Trophoblast cell (in vitro differentiated cells and primary cell): ENCODE data around the gene SPSB2.

ENCODE experiments used
- DNase-seq, 2 donors: peaks; one replicate each; pipeline ENCODE4 v3.0.0-alpha.2; 2016
- H2AFZ ChIP-seq: 2 replicates; pipeline ENCODE4 v1.6.1; 2013; ENCODE audit warnings: low read length, moderate library complexity, mild to moderate bottlenecking; ENCODE audit not compliant: insufficient read depth, poor library complexity
- H2AK5ac ChIP-seq: 2 replicates; pipeline ENCODE4 v1.6.1; 2013; ENCODE audit warnings: mild to moderate bottlenecking, low read length
- H2BK120ac ChIP-seq: 2 replicates; pipeline ENCODE4 v1.6.1; 2013; ENCODE audit warnings: low read length, mild to moderate bottlenecking, moderate library complexity; ENCODE audit not compliant: insufficient read depth, poor library complexity
- H2BK12ac ChIP-seq: 2 replicates; pipeline ENCODE4 v1.6.1; 2013; ENCODE audit warnings: mild to moderate bottlenecking, low read length, moderate library complexity
- H2BK5ac ChIP-seq: 2 replicates; pipeline ENCODE4 v1.6.1; 2013; ENCODE audit warnings: low read length, low read depth, moderate library complexity, mild to moderate bottlenecking; ENCODE audit not compliant: poor library complexity
- H3K14ac ChIP-seq: 2 replicates; pipeline ENCODE4 v1.6.1; 2013; ENCODE audit warnings: mild to moderate bottlenecking, low read length
- H3K18ac ChIP-seq: 2 replicates; pipeline ENCODE4 v1.6.1; 2013; ENCODE audit warnings: mild to moderate bottlenecking, low read length
- H3K23ac ChIP-seq: 2 replicates; pipeline ENCODE4 v1.6.1; 2013; ENCODE audit warnings: low read length
- H3K27ac ChIP-seq: 2 replicates; pipeline ENCODE4 v1.5.1; 2013; ENCODE audit warnings: low read depth, mild to moderate bottlenecking, inconsistent platforms, low read length, moderate library complexity
- H3K27me3 ChIP-seq: 2 replicates; pipeline ENCODE4 v1.6.1; 2013; ENCODE audit warnings: inconsistent platforms, mild to moderate bottlenecking, low read length, moderate library complexity; ENCODE audit not compliant: insufficient read depth
- H3K36me3 ChIP-seq, 2 experiments: 1 replicate in 1 of 2; 2 replicates in 1 of 2; pipeline ENCODE4 v1.6.1; 2013; ENCODE audit warnings: low read length in 2 of 2, mild to moderate bottlenecking in 2 of 2, moderate library complexity in 1 of 2; ENCODE audit not compliant: insufficient read depth in 2 of 2, control insufficient read depth in 1 of 2
- H3K4ac ChIP-seq: 2 replicates; pipeline ENCODE4 v1.6.1; 2013; ENCODE audit warnings: low read depth, mild to moderate bottlenecking, low read length, moderate library complexity
- H3K4me1 ChIP-seq, 2 experiments: 1 replicate in 1 of 2; 2 replicates in 1 of 2; pipeline ENCODE4 v1.6.1; 2013; ENCODE audit warnings: low read length in 2 of 2, mild to moderate bottlenecking in 2 of 2, moderate library complexity in 1 of 2; ENCODE audit not compliant: insufficient read depth in 2 of 2, control insufficient read depth in 1 of 2
- H3K4me2 ChIP-seq: 2 replicates; pipeline ENCODE4 v1.6.1; 2013; ENCODE audit warnings: inconsistent platforms, mild to moderate bottlenecking, low read length, moderate library complexity
- H3K4me3 ChIP-seq: 2 replicates; pipeline ENCODE4 v1.5.1; 2013; ENCODE audit warnings: mild to moderate bottlenecking, low read depth, low read length, inconsistent platforms
- H3K79me1 ChIP-seq: one replicate; pipeline ENCODE4 v1.6.1; 2013; ENCODE audit warnings: low read length
- H3K79me2 ChIP-seq: 2 replicates; pipeline ENCODE4 v1.6.1; 2013; ENCODE audit warnings: low read length, mild to moderate bottlenecking; ENCODE audit not compliant: control insufficient read depth, insufficient read depth, poor library complexity
- H3K9ac ChIP-seq: 2 replicates; pipeline ENCODE4 v1.6.1; 2013; ENCODE audit warnings: mild to moderate bottlenecking, low read length
- H3K9me3 ChIP-seq: 2 replicates; pipeline ENCODE4 v1.6.1; 2013; ENCODE audit warnings: low read depth, mild to moderate bottlenecking, control low read depth, inconsistent platforms, low read length; ENCODE audit not compliant: insufficient read depth
- H4K12ac ChIP-seq: 2 replicates; pipeline ENCODE4 v1.6.1; 2013; ENCODE audit warnings: low read depth, mild to moderate bottlenecking, low read length, moderate library complexity
- H4K8ac ChIP-seq: 2 replicates; pipeline ENCODE4 v1.6.1; 2013; ENCODE audit warnings: low read depth, mild to moderate bottlenecking, low read length, moderate library complexity
- H4K91ac ChIP-seq: one replicate; pipeline ENCODE4 v1.6.1; 2013; ENCODE audit warnings: low read depth, mild to moderate bottlenecking, low read length, moderate library complexity
- WGBS: extraction: QIAGEN DNeasy Blood & Tissue Kit; methylation state at CpG from one replicate; pipeline ENCODE4 v1.1.7; 2013; ENCODE audit warnings: missing lambda C conversion rate; ENCODE audit not compliant: insufficient read length, insufficient coverage; ENCODE audit errors: extremely low coverage; 5-methylcytosine and 5-hydroxymethylcytosine counted together

Gene SPSB2

DNA sequence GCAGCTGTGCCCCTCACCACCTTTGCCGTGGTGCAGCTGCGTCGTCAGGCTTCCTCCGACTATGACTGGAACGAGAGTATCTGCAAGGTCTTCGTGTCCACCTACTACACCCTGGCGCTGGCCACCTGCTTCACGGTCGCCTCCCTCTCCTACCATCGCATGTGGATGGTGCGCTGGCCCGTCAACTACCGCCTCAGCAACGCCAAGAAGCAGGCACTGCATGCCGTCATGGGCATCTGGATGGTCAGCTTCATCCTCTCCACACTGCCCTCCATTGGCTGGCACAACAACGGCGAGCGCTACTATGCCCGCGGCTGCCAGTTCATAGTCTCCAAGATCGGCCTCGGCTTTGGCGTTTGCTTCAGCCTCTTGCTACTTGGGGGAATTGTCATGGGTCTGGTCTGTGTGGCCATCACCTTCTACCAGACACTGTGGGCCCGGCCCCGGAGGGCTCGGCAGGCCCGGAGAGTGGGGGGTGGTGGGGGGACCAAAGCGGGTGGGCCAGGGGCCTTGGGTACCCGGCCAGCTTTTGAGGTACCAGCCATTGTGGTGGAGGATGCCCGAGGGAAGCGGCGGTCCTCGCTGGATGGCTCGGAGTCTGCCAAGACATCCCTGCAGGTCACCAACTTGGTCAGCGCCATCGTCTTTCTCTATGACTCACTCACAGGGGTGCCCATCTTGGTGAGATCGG lies 48.9 kb downstream of the SPSB2 start:
- Histone ChIP-seq H3K79me1 (peaks cover 12% of the 10 kb centered on the region), H2BK12ac (no peak overlapping the region), H3K9ac (no peak overlapping the region), H2BK120ac (no peak overlapping the region), H3K9me3 (no peaks in the 10 kb centered on the region), H3K4ac (no peak overlapping the region), H3K14ac (no peak overlapping the region), H2AK5ac (peak overlapping the region; percentile 27), H3K4me1 (peaks cover 12 to 33% of the 10 kb centered on the region in 2 experiments), H3K4me3 (no peak overlapping the region), H3K27me3 (no peaks in the 10 kb centered on the region), H4K12ac (no peak overlapping the region), H4K91ac (no peak overlapping the region), H2AFZ (no peak overlapping the region), H3K36me3 (no peaks in the 10 kb centered on the region), H2BK5ac (no peak overlapping the region), H3K79me2 (peaks cover 7% of the 10 kb centered on the region), H3K4me2 (no peak overlapping the region), H3K18ac (no peak overlapping the region), H3K27ac (no peak overlapping the region), H3K23ac (no peak overlapping the region), H4K8ac (no peak overlapping the region)
- DNase-seq, result no peak
- WGBS, result no CpG with 5 or more reads among the region's 37 CpGs

DNA sequence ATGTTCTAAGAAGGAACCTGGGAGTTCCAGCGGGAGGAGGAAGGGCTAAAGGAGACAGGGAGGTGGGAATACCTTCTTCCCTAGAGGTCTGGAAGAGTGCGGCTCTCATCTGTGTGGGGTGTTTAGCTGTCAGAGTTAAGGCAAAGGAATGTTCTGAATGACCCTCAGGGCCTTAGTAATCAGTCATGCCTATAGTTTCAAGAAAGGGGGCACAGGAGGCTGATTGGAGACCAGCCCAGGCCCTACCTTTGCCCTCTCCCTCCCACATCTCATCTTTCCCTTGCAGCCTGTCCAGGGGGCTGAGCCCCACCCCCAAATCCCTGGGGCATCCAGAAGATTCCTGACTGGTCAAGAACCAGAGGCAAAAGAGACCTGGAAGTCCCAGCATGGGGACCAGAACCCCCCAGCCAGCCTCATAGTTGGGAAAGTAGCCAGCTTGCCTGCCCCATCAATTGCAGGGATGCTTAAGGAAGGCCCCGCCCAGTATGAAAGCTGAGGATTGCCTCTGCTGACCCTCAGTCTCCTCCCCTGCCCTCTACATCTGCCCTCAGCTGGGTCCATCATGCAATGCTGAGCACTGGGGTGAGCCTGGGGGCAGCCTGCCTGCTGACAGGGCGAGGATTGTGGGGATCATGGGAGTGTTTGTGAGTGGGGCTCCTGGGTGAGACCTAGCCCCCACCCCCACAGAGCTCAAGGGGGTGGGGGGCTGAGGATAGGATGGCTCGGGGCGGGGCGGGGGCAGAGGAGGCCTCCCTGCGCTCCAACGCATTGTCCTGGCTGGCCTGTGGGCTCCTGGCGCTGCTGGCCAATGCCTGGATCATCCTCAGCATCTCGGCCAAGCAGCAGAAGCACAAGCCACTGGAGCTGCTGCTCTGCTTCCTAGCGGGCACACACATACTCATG lies 49.7 kb downstream of the SPSB2 start:
- Histone ChIP-seq H2AFZ (no peak overlapping the region), H2AK5ac (no peak overlapping the region), H3K18ac (no peak overlapping the region), H4K8ac (no peak overlapping the region), H3K79me1 (peaks cover 5% of the 10 kb centered on the region), H3K27me3 (no peaks in the 10 kb centered on the region), H3K9me3 (no peaks in the 10 kb centered on the region), H3K9ac (no peak overlapping the region), H3K4me1 (peaks cover 12 to 33% of the 10 kb centered on the region in 2 experiments), H2BK12ac (no peak overlapping the region), H4K12ac (no peak overlapping the region), H3K36me3 (no peaks in the 10 kb centered on the region), H3K23ac (no peak overlapping the region), H3K4ac (no peak overlapping the region), H3K79me2 (no peaks in the 10 kb centered on the region), H3K14ac (no peak overlapping the region), H2BK5ac (no peak overlapping the region), H3K4me2 (no peak overlapping the region), H3K27ac (no peak overlapping the region), H4K91ac (no peak overlapping the region), H2BK120ac (no peak overlapping the region), H3K4me3 (no peak overlapping the region)
- WGBS, result no CpG with 5 or more reads among the region's 12 CpGs
- no peak for DNase-seq

DNA sequence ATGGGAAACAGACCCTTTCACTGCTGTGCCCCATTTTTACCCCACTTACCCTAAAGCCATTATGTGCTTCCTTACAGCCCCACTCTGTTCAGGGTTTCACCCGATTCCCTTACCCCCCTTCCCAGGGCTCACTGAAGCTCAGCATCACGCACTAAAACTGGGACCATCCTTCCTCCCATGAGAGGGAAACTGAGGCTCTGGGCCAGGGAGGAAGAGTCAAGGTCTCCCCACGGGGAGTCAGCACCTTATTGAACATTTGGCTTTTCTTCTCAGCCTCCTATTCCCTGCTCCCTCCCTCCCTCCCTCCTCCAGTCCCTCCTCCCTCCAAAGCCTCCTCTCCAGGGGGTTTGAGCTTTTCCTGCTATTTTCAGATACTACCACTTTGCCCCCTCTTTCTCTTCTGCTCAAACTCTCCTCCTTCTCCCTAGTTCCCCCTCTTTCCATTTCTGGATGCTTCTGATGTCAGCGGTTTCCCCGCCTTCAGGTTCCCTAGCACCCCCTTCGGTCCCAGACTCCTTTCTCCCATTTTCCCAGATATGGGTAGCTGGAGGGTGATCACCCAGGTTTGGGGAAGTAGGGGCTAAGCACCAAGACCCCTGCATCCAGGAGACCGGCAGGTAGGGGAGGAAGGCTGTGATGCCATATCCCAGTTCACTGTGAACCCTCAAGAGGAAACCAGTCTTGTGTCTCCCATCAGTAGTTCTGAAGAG lies 50.5 kb downstream of the SPSB2 start:
- Histone ChIP-seq H3K18ac (no peak overlapping the region), H3K79me2 (no peaks in the 10 kb centered on the region), H3K36me3 (no peaks in the 10 kb centered on the region), H2BK12ac (no peak overlapping the region), H3K79me1 (peaks cover 5% of the 10 kb centered on the region), H3K4me3 (no peak overlapping the region), H3K27me3 (no peaks in the 10 kb centered on the region), H2BK120ac (no peak overlapping the region), H3K9ac (no peak overlapping the region), H4K12ac (no peak overlapping the region), H3K9me3 (peaks cover 4% of the 10 kb centered on the region), H3K23ac (no peak overlapping the region), H2AK5ac (no peak overlapping the region), H3K4ac (no peak overlapping the region), H4K8ac (no peak overlapping the region), H2BK5ac (no peak overlapping the region), H3K4me2 (no peak overlapping the region), H3K14ac (no peak overlapping the region), H3K4me1 (peaks cover 12 to 30% of the 10 kb centered on the region in 2 experiments), H4K91ac (no peak overlapping the region), H3K27ac (no peak overlapping the region), H2AFZ (no peak overlapping the region)
- DNase-seq, result no peak
- no CpG with 5 or more reads among the region's 7 CpGs for WGBS

DNA sequence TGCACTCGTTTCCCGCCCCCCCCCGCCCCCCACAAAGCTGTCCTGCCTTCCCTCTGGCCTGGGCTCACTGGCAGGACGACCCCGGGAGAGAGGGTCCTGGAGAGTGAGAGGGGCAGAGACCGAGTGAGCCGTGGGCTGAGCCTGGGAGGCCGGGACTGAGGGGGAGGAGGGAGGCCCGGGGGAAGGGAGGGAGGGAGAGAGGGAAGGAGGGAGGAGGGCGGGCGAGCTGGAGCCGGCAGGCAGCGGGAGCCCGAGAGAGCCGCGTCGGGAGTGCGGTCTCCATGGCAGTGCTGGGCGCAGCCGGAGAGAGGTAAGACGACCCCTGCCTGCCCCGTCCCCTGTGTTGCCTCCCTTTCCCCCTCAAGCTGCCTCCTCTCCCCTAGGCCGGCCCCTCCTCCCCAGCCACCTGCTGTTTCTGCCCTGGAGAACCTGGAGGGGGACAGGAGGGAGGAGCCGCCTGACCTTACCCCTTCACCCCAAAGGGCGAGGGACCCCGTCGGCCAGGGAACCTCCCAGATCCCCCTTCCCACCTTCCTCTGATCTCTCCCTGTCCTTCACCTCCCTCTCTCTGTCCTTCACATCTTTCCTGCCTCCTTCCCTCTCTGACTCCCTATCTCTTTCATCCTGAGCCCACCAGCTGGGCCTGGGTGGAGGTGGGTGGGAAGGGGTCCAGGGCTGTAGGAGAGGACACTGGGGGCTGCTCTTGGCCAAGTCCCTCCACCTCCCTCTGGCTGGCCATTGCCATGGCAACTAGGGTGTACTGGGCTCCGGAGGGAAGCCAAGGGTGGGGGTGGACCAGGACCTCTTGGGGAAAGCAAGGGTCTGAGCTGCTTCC lies 51.3 kb downstream of the SPSB2 start, which contains the start of gene GPR162:
TSS of gene GPR162 (plus strand) at position 231 of the 835 bp plus-strand sequence. CDS start 2,078 bp downstream, outside the sequence.
- peak within 1 kb of the TSS; percentile 19 for H3K4me3 ChIP-seq
- peaks cover 5% of the 10 kb centered on the region for H3K9me3 ChIP-seq
- H3K4me2 ChIP-seq, result peak within 1 kb of the TSS; percentile 60
- H3K9ac ChIP-seq, result no peak within 1 kb of the TSS
- H3K36me3 ChIP-seq, result no peaks in the 10 kb centered on the region
- H2AK5ac ChIP-seq, result peak within 1 kb of the TSS; percentile 0
- no peak within 1 kb of the TSS for H3K23ac ChIP-seq
- H2AFZ ChIP-seq, result peak within 1 kb of the TSS; percentile 21
- no peak within 1 kb of the TSS for H4K91ac ChIP-seq
- H4K8ac ChIP-seq, result peak within 1 kb of the TSS; percentile 48
- H3K27ac ChIP-seq, result no peak within 1 kb of the TSS
- H2BK120ac ChIP-seq, result no peak within 1 kb of the TSS
- no peak within 1 kb of the TSS for H3K4ac ChIP-seq
- no peak within 1 kb of the TSS for H3K14ac ChIP-seq
- DNase-seq, result no peak
- H4K12ac ChIP-seq, result no peak within 1 kb of the TSS
- no CpG with 5 or more reads among the region's 28 CpGs for WGBS
- no peak within 1 kb of the TSS for H2BK5ac ChIP-seq
- no peaks in the 10 kb centered on the region for H3K79me2 ChIP-seq
- no peak within 1 kb of the TSS for H2BK12ac ChIP-seq
- peaks cover 5% of the 10 kb centered on the region for H3K79me1 ChIP-seq
- peaks cover 12 to 26% of the 10 kb centered on the region in 2 experiments for H3K4me1 ChIP-seq
- H3K18ac ChIP-seq, result peak within 1 kb of the TSS; percentile 35
- no peaks in the 10 kb centered on the region for H3K27me3 ChIP-seq
